ENCODE data around the gene PSPC1. TPM values are rescaled to one million over a fixed set of nuclear protein-coding genes. Genes with fewer than 3 reads are reported as not detected.
"Not testable (repeated sequence)": the region's sequence is repeated elsewhere in the genome, so short reads cannot be mapped to it uniquely, and the experiment has no call there.

PSPC1 gene
- total RNA-seq, 3 donors from 2014 or later (not counting 1 experiment from before 2014, with no cell fraction given): 94.1 to 110 (median 107) TPM

DNA sequence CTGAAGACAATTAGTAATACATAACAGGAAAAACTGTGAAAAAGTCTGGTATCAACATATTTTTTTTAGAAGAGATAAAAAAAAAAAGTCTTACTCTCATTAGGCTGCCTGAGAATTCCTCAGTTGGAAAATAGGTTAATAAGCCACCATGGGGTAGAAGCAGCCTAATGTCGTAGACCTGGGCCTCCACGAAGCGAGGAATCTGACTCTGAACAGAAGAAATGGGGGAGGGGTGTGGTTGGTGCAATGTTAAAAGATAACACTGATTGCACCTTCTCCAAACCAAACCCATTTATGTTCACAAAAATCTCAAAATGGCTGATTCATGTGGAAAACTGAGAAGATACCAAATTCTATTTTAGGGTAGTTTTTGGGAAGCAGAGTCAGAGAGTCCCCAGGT is 86.9 kb downstream of the PSPC1 start:
- no peak overlapping the region for H3K27ac ChIP-seq (ENCODE audit: low read length)
- 63% methylated on average over 3 of the region's 3 CpGs for WGBS (ENCODE audit: insufficient coverage)
- no peak overlapping the region for H3K4me3 Mint-ChIP-seq
- no peaks in the 10 kb centered on the region for H3K9me3 ChIP-seq (ENCODE audit: control insufficient read depth, insufficient read depth, low read length)
- H3K27me3 ChIP-seq (ENCODE audit: control insufficient read depth, insufficient read depth, low read length): no peaks in the 10 kb centered on the region
- H3K27ac Mint-ChIP-seq: no peak overlapping the region
- intact Hi-C loops (cut with micrococcal nuclease): no loop called here
- no peak overlapping the region for H3K4me3 ChIP-seq (ENCODE audit: low read length)
- ATAC-seq (no peak), DNase-seq (no peak)
- no peaks in the 10 kb centered on the region for H3K4me1 ChIP-seq (ENCODE audit: control insufficient read depth, insufficient read depth, low read length)
- no peaks in the 10 kb centered on the region for H3K27me3 Mint-ChIP-seq (ENCODE audit: low read depth in 2 of 2)
- H3K36me3 ChIP-seq (ENCODE audit: control insufficient read depth, insufficient read depth, low read length): peaks cover 8% of the 10 kb centered on the region
- no peaks in the 10 kb centered on the region for H3K9me3 Mint-ChIP-seq
- H3K4me1 Mint-ChIP-seq: peaks cover 20 to 24% of the 10 kb centered on the region in 2 donors
- TF ChIP-seq, protein P1, sequence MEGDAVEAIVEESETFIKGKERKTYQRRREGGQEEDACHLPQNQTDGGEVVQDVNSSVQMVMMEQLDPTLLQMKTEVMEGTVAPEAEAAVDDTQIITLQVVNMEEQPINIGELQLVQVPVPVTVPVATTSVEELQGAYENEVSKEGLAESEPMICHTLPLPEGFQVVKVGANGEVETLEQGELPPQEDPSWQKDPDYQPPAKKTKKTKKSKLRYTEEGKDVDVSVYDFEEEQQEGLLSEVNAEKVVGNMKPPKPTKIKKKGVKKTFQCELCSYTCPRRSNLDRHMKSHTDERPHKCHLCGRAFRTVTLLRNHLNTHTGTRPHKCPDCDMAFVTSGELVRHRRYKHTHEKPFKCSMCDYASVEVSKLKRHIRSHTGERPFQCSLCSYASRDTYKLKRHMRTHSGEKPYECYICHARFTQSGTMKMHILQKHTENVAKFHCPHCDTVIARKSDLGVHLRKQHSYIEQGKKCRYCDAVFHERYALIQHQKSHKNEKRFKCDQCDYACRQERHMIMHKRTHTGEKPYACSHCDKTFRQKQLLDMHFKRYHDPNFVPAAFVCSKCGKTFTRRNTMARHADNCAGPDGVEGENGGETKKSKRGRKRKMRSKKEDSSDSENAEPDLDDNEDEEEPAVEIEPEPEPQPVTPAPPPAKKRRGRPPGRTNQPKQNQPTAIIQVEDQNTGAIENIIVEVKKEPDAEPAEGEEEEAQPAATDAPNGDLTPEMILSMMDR (IDR thresholded peaks at IDR 0.05): no peak
- no peaks in the 10 kb centered on the region for H3K36me3 Mint-ChIP-seq

DNA sequence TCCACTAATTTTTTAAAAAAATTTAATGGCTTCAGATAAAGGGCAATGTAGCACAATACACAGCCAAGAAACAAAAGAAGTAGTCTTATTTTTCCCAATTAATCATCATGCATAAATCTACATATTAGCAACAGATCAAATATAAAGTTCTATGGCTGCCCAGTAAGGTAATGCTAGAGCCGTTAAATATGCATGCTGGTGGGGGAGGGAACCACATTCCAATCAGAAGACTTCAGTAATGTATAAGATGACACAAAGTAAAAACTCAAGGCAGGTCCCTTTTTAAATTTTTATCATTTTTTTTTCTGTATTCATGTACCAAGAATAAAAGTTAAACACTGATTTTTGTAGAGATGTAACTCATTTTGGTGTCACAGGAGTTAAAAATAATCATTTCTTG is 87.3 kb downstream of the PSPC1 start:
- Histone ChIP-seq H3K4me1 (ENCODE audit: control insufficient read depth, insufficient read depth, low read length) (no peaks in the 10 kb centered on the region), H3K27me3 (ENCODE audit: control insufficient read depth, insufficient read depth, low read length) (no peaks in the 10 kb centered on the region), H3K4me3 (ENCODE audit: low read length) (no peak overlapping the region), H3K9me3 (ENCODE audit: control insufficient read depth, insufficient read depth, low read length) (no peaks in the 10 kb centered on the region), H3K27ac (ENCODE audit: low read length) (no peak overlapping the region), H3K36me3 (ENCODE audit: control insufficient read depth, insufficient read depth, low read length) (peaks cover 8% of the 10 kb centered on the region)
- intact Hi-C loops (cut with micrococcal nuclease): no loop called here
- H3K27me3 Mint-ChIP-seq (ENCODE audit: low read depth in 2 of 2): no peaks in the 10 kb centered on the region
- no peaks in the 10 kb centered on the region for H3K9me3 Mint-ChIP-seq
- WGBS (ENCODE audit: insufficient coverage): no CpG with 5 or more reads among the region's 1 CpG
- TF ChIP-seq, protein P1 (IDR thresholded peaks at IDR 0.05): no peak
- no peaks in the 10 kb centered on the region for H3K36me3 Mint-ChIP-seq
- H3K4me1 Mint-ChIP-seq: peaks cover 20 to 28% of the 10 kb centered on the region in 2 donors
- H3K27ac Mint-ChIP-seq: peak overlapping the region; percentile 49 to 58
- ATAC-seq (no peak), DNase-seq (no peak)
- H3K4me3 Mint-ChIP-seq: no peak overlapping the region

DNA sequence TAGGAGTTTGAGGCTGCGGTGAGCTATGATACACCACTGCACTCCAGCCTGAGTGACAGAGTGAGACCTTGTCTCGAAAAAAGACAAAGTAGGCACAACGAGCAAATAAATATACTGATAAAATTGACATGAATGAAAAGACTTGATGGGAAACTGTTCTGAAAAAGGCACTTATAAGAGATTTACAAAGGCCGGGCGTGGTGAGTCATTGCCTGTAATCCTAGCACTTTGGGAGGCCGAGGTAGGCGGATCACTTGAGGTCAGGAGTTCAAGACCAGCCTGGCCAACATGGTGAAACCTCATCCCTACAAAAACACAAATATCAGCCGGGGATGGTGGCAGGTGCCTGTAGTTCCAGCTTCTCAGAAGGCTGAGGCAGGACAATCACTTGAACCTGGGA is 91.3 kb downstream of the PSPC1 start:
- H3K36me3 ChIP-seq (ENCODE audit: control insufficient read depth, insufficient read depth, low read length): peaks cover 12% of the 10 kb centered on the region
- H3K4me3 ChIP-seq (ENCODE audit: low read length); ATAC-seq; DNase-seq; H3K36me3 Mint-ChIP-seq; H3K4me3 Mint-ChIP-seq; intact Hi-C loops (cut with micrococcal nuclease); H3K27ac ChIP-seq (ENCODE audit: low read length); H3K27me3 ChIP-seq (ENCODE audit: control insufficient read depth, insufficient read depth, low read length); H3K27me3 Mint-ChIP-seq (ENCODE audit: low read depth in 2 of 2); H3K4me1 ChIP-seq (ENCODE audit: control insufficient read depth, insufficient read depth, low read length); H3K27ac Mint-ChIP-seq; H3K9me3 ChIP-seq (ENCODE audit: control insufficient read depth, insufficient read depth, low read length); H3K9me3 Mint-ChIP-seq: not testable (repeated sequence)
- H3K4me1 Mint-ChIP-seq: peaks cover 14 to 23% of the 10 kb centered on the region in 2 donors
- WGBS (ENCODE audit: insufficient coverage): over 99% methylated on average over 8 of the region's 8 CpGs

DNA sequence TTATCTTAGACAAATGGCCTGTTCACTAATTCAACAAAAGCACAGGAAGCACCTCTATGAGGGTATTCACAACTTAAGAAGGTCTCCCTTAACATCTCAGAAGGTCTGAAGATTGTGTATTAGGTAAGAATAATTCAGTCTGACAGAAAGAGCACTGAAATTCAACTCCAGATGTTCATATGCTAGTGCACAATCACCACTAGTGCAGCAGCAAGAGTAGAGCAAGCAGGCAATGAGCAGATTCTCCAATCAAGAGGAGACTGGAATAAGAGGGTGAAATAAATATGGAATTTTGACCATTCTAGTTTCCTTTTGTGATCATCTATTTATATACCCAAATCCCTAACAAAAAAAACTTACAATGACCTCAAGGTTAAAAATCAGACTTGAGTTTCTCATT is 97.3 kb downstream of the PSPC1 start:
- Histone ChIP-seq H3K4me3 (ENCODE audit: low read length) (no peak overlapping the region), H3K4me1 (ENCODE audit: control insufficient read depth, insufficient read depth, low read length) (no peaks in the 10 kb centered on the region), H3K36me3 (ENCODE audit: control insufficient read depth, insufficient read depth, low read length) (peaks cover 6% of the 10 kb centered on the region), H3K27ac (ENCODE audit: low read length) (no peak overlapping the region), H3K9me3 (ENCODE audit: control insufficient read depth, insufficient read depth, low read length) (no peaks in the 10 kb centered on the region), H3K27me3 (ENCODE audit: control insufficient read depth, insufficient read depth, low read length) (no peaks in the 10 kb centered on the region)
- H3K36me3 Mint-ChIP-seq: no peaks in the 10 kb centered on the region
- no peak overlapping the region for H3K27ac Mint-ChIP-seq
- DNase-seq: no peak
- TF ChIP-seq, protein P1 (IDR thresholded peaks at IDR 0.05): no peak
- peaks cover 10 to 19% of the 10 kb centered on the region in 2 donors for H3K4me1 Mint-ChIP-seq
- intact Hi-C loops (cut with micrococcal nuclease): no loop called here
- H3K4me3 Mint-ChIP-seq: no peak overlapping the region
- H3K9me3 Mint-ChIP-seq: no peaks in the 10 kb centered on the region
- no peaks in the 10 kb centered on the region for H3K27me3 Mint-ChIP-seq (ENCODE audit: low read depth in 2 of 2)
- ATAC-seq: no peak

Measured in natural killer cell (primary cell).